ENCODE measurements around the gene ZNF496. TPM values are rescaled to one million over a fixed set of nuclear protein-coding genes. Genes with fewer than 3 reads are reported as not detected.

The ZNF496 gene
- total and polyA plus RNA-seq, 9 of the 15 experiments (the other 6 are each of a cell fraction or from before 2014, with no cell fraction given): 4.3 to 54.0 (median 31.3) TPM

- no peak for TF ChIP-seq KLF10 (CRISPR knock-in tag; IDR thresholded peaks at IDR 0.05)
- peak; percentile 50; the same call in 1 of the 2 replicates for TF ChIP-seq ZNF232 (CRISPR knock-in tag; IDR thresholded peaks at IDR 0.05)
- TF ChIP-seq NKRF (IDR thresholded peaks at IDR 0.05; ENCODE audit: borderline replicate concordance): peak; percentile 50
- no peak for TF ChIP-seq MLX (CRISPR knock-in tag; conservative IDR thresholded peaks at IDR 0.05)
- TF ChIP-seq TAL1 (IDR thresholded peaks at IDR 0.05): no peak
- peak; percentile 43 for TF ChIP-seq CTCFL (IDR thresholded peaks at IDR 0.05; ENCODE audit: borderline replicate concordance, insufficient read depth, low read depth, low read length, poor library complexity, severe bottlenecking)
- TF ChIP-seq TFAP4 (CRISPR knock-in tag; IDR thresholded peaks at IDR 0.05; ENCODE audit: borderline replicate concordance): peak; percentile 45; the same call in 1 of the 2 replicates
- no peak for TF ChIP-seq STAT5A (IDR thresholded peaks at IDR 0.05; ENCODE audit: borderline replicate concordance, low read length)
- TF ChIP-seq MAZ (CRISPR knock-in tag; conservative IDR thresholded peaks at IDR 0.05 in 1 of 2, IDR thresholded peaks at IDR 0.05 in 1 of 2): peak; percentile 20 to 76; a peak in 2 of 4 replicates
- no peak for TF ChIP-seq ADNP (tag; IDR thresholded peaks at IDR 0.05)
- TF ChIP-seq MBD2 (IDR thresholded peaks at IDR 0.05; ENCODE audit: borderline replicate concordance, low read depth): peak; percentile 26; the same call in 1 of the 2 replicates
- peak; percentile 19 for TF ChIP-seq PHF20 (IDR thresholded peaks at IDR 0.05; ENCODE audit: partially characterized antibody)
- TF ChIP-seq ZNF408 (CRISPR knock-in tag; IDR thresholded peaks at IDR 0.05; ENCODE audit: low read depth): no peak
- TF ChIP-seq RB1 (IDR thresholded peaks at IDR 0.05; ENCODE audit: low read depth): no peak; the same call in 1 of the 2 replicates
- TF ChIP-seq HINFP (tag; conservative IDR thresholded peaks at IDR 0.05; ENCODE audit: low read depth): no peak
- TF ChIP-seq SAFB2 (IDR thresholded peaks at IDR 0.05; ENCODE audit: borderline replicate concordance, low read depth, low read length, severe bottlenecking): no peak
- TF ChIP-seq POLR2B (IDR thresholded peaks at IDR 0.05; ENCODE audit: low read depth, partially characterized antibody): peak; percentile 80
- no peak for TF ChIP-seq SMAD1 (IDR thresholded peaks at IDR 0.05; ENCODE audit: low read depth, low read length, partially characterized antibody)
- TF ChIP-seq MYC (IDR thresholded peaks at IDR 0.05; ENCODE audit: low read depth, low read length): no peak
- TF ChIP-seq MYC (CRISPR knock-in tag; IDR thresholded peaks at IDR 0.05; ENCODE audit: borderline replicate concordance, low read depth): peak; percentile 80; the same call in 1 of the 2 replicates
These were observed 519 bp downstream of the ZNF496 start (continued) for GRCh38 chr1:247331172-247331524.
